Measurements from ENCODE around the gene SMC5. TPM values are rescaled to one million over a fixed set of nuclear protein-coding genes. Genes with fewer than 3 reads are reported as not detected.

SMC5 gene
- total RNA-seq, 4 donors from 2014 or later, result 15.1 to 26.7 (median 19.1) TPM

GRCh38 chr9:70278305-70278704 lies 19.5 kb downstream of the SMC5 start:
- 85 to 92% methylated on average over 2 of the region's 2 CpGs for WGBS, 2 donors
- TF ChIP-seq, protein P1, sequence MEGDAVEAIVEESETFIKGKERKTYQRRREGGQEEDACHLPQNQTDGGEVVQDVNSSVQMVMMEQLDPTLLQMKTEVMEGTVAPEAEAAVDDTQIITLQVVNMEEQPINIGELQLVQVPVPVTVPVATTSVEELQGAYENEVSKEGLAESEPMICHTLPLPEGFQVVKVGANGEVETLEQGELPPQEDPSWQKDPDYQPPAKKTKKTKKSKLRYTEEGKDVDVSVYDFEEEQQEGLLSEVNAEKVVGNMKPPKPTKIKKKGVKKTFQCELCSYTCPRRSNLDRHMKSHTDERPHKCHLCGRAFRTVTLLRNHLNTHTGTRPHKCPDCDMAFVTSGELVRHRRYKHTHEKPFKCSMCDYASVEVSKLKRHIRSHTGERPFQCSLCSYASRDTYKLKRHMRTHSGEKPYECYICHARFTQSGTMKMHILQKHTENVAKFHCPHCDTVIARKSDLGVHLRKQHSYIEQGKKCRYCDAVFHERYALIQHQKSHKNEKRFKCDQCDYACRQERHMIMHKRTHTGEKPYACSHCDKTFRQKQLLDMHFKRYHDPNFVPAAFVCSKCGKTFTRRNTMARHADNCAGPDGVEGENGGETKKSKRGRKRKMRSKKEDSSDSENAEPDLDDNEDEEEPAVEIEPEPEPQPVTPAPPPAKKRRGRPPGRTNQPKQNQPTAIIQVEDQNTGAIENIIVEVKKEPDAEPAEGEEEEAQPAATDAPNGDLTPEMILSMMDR (IDR thresholded peaks at IDR 0.05), result no peak
- no peak for TF ChIP-seq POLR2A (IDR thresholded peaks at IDR 0.05)

DNA sequence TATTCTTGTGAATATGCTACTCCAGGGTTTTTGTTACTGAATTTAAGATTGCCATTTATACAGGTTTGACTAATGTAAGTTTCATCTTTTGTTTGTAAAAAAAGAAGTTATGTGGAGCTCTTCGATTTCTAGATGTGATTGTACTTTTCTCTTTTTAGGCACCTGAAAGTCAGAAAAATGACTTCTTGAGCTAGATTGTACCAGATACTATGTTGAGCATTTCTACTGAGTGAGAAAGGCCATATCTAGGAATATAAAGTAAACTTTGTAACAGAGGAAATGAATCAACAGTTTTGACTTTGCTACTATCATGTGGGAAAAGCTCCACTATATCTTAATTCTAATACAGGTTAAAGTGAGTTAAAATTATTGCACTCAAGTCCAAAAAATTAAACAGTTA lies 25.1 kb downstream of the SMC5 start:
- 91 to 95% methylated on average over 1 of the region's 1 CpG for WGBS, 2 donors
- no peak for DNase-seq (ENCODE audit: low spot score in 2 of 2)
- intact Hi-C loops (cut with DNase I; ENCODE audit: low total_unique reads), result no loop called here

More at GRCh38 chr9:70278305-70278704, 19.5 kb downstream of the SMC5 start:
- intact Hi-C loops (cut with DNase I; ENCODE audit: low total_unique reads), result no loop called here
- no peak for DNase-seq (ENCODE audit: low spot score in 2 of 2)
- no peak overlapping the region for H3K4me3 ChIP-seq (ENCODE audit: low read depth, poor library complexity, severe bottlenecking)

GRCh38 chr9:70285246-70285645 lies 26.5 kb downstream of the SMC5 start:
- TF ChIP-seq, protein P1 (IDR thresholded peaks at IDR 0.05), result no peak
- no peak overlapping the region for H3K4me3 ChIP-seq (ENCODE audit: low read depth, poor library complexity, severe bottlenecking)
- intact Hi-C loops (cut with DNase I; ENCODE audit: low total_unique reads), result no loop called here
- no peak for DNase-seq (ENCODE audit: low spot score in 2 of 2)
- WGBS, 2 donors, result 71 to 85% methylated on average over 3 of the region's 3 CpGs

More for the DNA sequence above, 25.1 kb downstream of the SMC5 start:
- TF ChIP-seq POLR2A (IDR thresholded peaks at IDR 0.05), result no peak
- TF ChIP-seq, protein P1 (IDR thresholded peaks at IDR 0.05), result no peak
- H3K4me3 ChIP-seq (ENCODE audit: low read depth, poor library complexity, severe bottlenecking), result no peak overlapping the region

DNA sequence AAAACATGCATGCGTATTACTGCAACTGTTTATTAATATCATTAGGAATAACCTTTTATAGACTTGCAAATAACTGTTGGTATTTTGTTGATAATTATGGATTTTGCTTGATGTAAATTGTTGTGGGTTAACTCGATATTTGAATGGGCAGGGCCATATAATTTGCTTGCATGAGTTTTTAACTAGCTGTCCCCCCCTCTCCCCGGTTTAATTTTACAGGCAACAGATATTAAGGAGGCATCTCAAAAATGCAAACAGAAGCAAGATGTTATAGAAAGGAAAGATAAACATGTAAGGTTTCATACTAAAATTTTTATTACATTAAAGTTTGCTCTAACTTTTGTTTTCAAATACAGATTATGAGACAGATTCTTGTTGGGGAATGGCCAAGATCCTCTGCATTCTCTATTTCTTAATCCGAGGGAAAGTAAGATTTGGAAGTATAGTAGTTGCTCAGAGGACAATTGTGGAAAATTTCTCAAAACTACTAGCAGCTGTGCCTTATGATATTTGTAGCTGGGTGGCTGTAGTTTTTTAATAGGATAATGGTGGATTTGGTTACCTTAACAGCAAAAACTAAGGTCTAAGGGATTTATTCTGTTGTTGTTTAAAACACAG lies 27.3 kb downstream of the SMC5 start:
- H3K4me3 ChIP-seq (ENCODE audit: low read depth, poor library complexity, severe bottlenecking), result no peak overlapping the region
- intact Hi-C loops (cut with DNase I; ENCODE audit: low total_unique reads), result no loop called here
- no peak for DNase-seq (ENCODE audit: low spot score in 2 of 2)
- no peak for TF ChIP-seq POLR2A (IDR thresholded peaks at IDR 0.05)
- TF ChIP-seq, protein P1 (IDR thresholded peaks at IDR 0.05), result no peak
- 86 to 89% methylated on average over 4 of the region's 4 CpGs for WGBS, 2 donors

DNA sequence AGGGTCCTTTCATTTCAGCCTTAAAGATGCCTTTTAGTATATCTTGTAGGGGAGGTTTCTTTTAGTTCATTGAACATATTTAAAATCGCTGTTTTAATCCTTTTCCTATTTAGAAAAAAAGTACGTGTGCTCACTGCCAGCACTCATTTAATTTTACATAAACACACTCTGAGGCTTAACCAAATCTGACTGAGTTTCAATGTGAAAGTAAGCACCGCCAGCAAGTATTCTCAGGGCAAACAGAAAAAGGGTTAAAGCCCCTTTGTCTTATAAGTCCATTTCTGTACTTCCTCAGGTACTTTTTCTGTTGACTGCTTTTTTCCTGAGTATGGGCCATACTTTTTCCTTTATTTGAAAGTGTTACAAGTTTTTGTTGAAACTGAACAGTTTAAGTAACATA lies 31.8 kb downstream of the SMC5 start:
- no peak for TF ChIP-seq POLR2A (IDR thresholded peaks at IDR 0.05)
- TF ChIP-seq, protein P1 (IDR thresholded peaks at IDR 0.05), result no peak
- WGBS, 2 donors, result 93 to 96% methylated on average over 3 of the region's 3 CpGs
- DNase-seq (ENCODE audit: low spot score in 2 of 2), result no peak
- H3K4me3 ChIP-seq (ENCODE audit: low read depth, poor library complexity, severe bottlenecking), result no peak overlapping the region
- intact Hi-C loops (cut with DNase I; ENCODE audit: low total_unique reads), result no loop called here

- H3K4me3 ChIP-seq (ENCODE audit: low read depth, poor library complexity, severe bottlenecking), result no peak overlapping the region
- intact Hi-C loops (cut with DNase I; ENCODE audit: low total_unique reads), result no loop called here
- 100% methylated on average over 1 of the region's 1 CpG for WGBS, 2 donors
- TF ChIP-seq POLR2A (IDR thresholded peaks at IDR 0.05), result no peak
- TF ChIP-seq, protein P1 (IDR thresholded peaks at IDR 0.05), result no peak
- no peak for DNase-seq (ENCODE audit: low spot score in 2 of 2)
Observed at GRCh38 chr9:70291446-70291845, 32.7 kb downstream of the SMC5 start.

All from lower leg skin (tissue), 4 donors.